Loucy (cell line): ENCODE measurements around the gene PFN3.
A peak's percentile ranks its signal among the peaks of the same experiment; 100 is the strongest.

Experiments
- H2AFZ ChIP-seq: fragments of 200-600 bp; sonication (generic); 2 replicates; pipeline ENCODE4 v1.6.0; 2016; ENCODE audit warnings: antibody characterized with exemption, mild to moderate bottlenecking, low read length, moderate library complexity
- H3F3A ChIP-seq: fragments of 200-600 bp; 2 replicates; pipeline ENCODE4 v1.6.0; 2016; ENCODE audit warnings: antibody characterized with exemption, low read depth, mild to moderate bottlenecking
- H3K27me3 ChIP-seq: fragments of 200-600 bp; sonication (generic); 2 replicates; pipeline ENCODE4 v1.6.1; 2014; ENCODE audit warnings: low read length, mild to moderate bottlenecking; ENCODE audit not compliant: insufficient read depth, poor library complexity, severe bottlenecking
- H3K36me3 ChIP-seq: fragments of 200-600 bp; sonication (generic); 2 replicates; pipeline ENCODE4 v1.6.1; 2016; ENCODE audit warnings: low read length; ENCODE audit not compliant: insufficient read depth
- H3K4me1 ChIP-seq: fragments of 200-600 bp; sonication (generic); 2 replicates; pipeline ENCODE4 v1.5.1; 2014; ENCODE audit warnings: low read length, mild to moderate bottlenecking; ENCODE audit not compliant: insufficient read depth, poor library complexity, severe bottlenecking
- H3K4me2 ChIP-seq: fragments of 200-600 bp; sonication (generic); 2 replicates; pipeline ENCODE4 v1.6.0; 2014; ENCODE audit warnings: antibody characterized with exemption, low read length, low read depth, mild to moderate bottlenecking; ENCODE audit not compliant: poor library complexity, severe bottlenecking
- H3K4me3 ChIP-seq: fragments of 200-600 bp; sonication (generic); 2 replicates; pipeline ENCODE4 v1.5.1; 2014; ENCODE audit warnings: low read length, mild to moderate bottlenecking, mixed read lengths; ENCODE audit not compliant: poor library complexity, severe bottlenecking
- H3K79me2 ChIP-seq: fragments of 200-600 bp; sonication (generic); 2 replicates; pipeline ENCODE4 v1.6.1; 2014; ENCODE audit warnings: low read length; ENCODE audit not compliant: insufficient read depth
- H3K9ac ChIP-seq: fragments of 200-600 bp; sonication (generic); 2 replicates; pipeline ENCODE4 v1.6.0; 2014; ENCODE audit warnings: mild to moderate bottlenecking, low read depth, low read length, moderate library complexity; ENCODE audit not compliant: poor library complexity, severe bottlenecking
- H3K9me2 ChIP-seq: fragments of 200-600 bp; sonication (generic); replicated peaks from 2 replicates; pipeline ENCODE4 v1.6.1; 2016; ENCODE audit warnings: low read depth, low read length, mixed read lengths
- H3K9me3 ChIP-seq: fragments of 200-600 bp; sonication (generic); 2 replicates; pipeline ENCODE4 v1.6.1; 2014; ENCODE audit warnings: mild to moderate bottlenecking, antibody characterized with exemption, low read length, low read depth; ENCODE audit not compliant: insufficient read depth
- H4K20me1 ChIP-seq: fragments of 200-600 bp; sonication (generic); 2 replicates; pipeline ENCODE4 v1.6.0; 2014; ENCODE audit warnings: antibody characterized with exemption, low read length, mild to moderate bottlenecking; ENCODE audit not compliant: insufficient read depth, poor library complexity, severe bottlenecking
- EZH2phosphoT487 ChIP-seq: fragments of 200-600 bp; IDR thresholded peaks from 2 replicates; pipeline ENCODE4 v1.6.1; 2018; ENCODE audit warnings: antibody characterized with exemption, mild to moderate bottlenecking, moderate library complexity, borderline replicate concordance
- TF ChIP-seq, protein P1 (sequence below): fragments of 200-600 bp; sonication (generic); conservative IDR thresholded peaks from 2 replicates; pipeline ENCODE4 v1.5.1; 2014; ENCODE audit warnings: mild to moderate bottlenecking, antibody characterized with exemption, low read length

Gene PFN3

DNA sequence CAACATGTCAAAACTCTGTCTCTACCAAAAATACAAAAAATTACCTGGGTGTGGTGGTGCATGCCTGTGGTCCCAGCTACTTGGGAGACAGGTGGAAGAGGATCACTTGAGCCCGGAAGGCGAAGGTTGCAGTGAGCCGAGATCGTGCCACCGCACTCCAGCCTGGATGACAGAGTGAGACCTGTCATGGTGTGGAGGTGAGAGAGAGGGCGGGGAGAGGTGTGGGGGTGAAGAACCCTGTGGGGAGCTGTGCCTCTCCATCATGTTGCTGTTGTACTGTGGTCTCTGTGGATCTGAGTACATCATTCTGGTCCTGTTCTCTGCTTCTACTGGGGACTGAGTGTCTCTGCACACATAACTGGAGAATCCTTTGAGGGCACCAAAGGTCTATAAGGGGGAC is 27.6 kb downstream of the PFN3 start:
- no peak overlapping the region for H3K9ac ChIP-seq
- H4K20me1 ChIP-seq = no peaks in the 10 kb centered on the region
- H3K9me2 ChIP-seq = no peaks in the 10 kb centered on the region
- H3K79me2 ChIP-seq = no peaks in the 10 kb centered on the region
- peak overlapping the region; percentile 48 for H3K4me3 ChIP-seq
- no peaks in the 10 kb centered on the region for H3K9me3 ChIP-seq
- H3K27me3 ChIP-seq = no peaks in the 10 kb centered on the region
- H3K4me2 ChIP-seq = peak overlapping the region; percentile 60
- peaks cover 22% of the 10 kb centered on the region for H3K4me1 ChIP-seq
- no peaks in the 10 kb centered on the region for H3F3A ChIP-seq
- H3K36me3 ChIP-seq = 0 out of 2 replicates have a peak, but pooled peaks cover 4% of the 10 kb centered on the region
- no peak overlapping the region for H2AFZ ChIP-seq
- TF ChIP-seq EZH2phosphoT487 = no peak
- TF ChIP-seq, protein P1, sequence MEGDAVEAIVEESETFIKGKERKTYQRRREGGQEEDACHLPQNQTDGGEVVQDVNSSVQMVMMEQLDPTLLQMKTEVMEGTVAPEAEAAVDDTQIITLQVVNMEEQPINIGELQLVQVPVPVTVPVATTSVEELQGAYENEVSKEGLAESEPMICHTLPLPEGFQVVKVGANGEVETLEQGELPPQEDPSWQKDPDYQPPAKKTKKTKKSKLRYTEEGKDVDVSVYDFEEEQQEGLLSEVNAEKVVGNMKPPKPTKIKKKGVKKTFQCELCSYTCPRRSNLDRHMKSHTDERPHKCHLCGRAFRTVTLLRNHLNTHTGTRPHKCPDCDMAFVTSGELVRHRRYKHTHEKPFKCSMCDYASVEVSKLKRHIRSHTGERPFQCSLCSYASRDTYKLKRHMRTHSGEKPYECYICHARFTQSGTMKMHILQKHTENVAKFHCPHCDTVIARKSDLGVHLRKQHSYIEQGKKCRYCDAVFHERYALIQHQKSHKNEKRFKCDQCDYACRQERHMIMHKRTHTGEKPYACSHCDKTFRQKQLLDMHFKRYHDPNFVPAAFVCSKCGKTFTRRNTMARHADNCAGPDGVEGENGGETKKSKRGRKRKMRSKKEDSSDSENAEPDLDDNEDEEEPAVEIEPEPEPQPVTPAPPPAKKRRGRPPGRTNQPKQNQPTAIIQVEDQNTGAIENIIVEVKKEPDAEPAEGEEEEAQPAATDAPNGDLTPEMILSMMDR = no peak

GRCh38 chr5:177372034-177372896 is 28.2 kb downstream of the PFN3 start:
- H3K4me3 ChIP-seq = peak overlapping the region; percentile 48
- TF ChIP-seq, protein P1 = no peak
- no peak for TF ChIP-seq EZH2phosphoT487
- H3K79me2 ChIP-seq = no peaks in the 10 kb centered on the region
- H2AFZ ChIP-seq = no peak overlapping the region
- peak overlapping the region; percentile 17 for H3K9ac ChIP-seq
- H3F3A ChIP-seq = no peaks in the 10 kb centered on the region
- H3K36me3 ChIP-seq = 0 out of 2 replicates have a peak, but pooled peaks cover 4% of the 10 kb centered on the region
- peaks cover 22% of the 10 kb centered on the region for H3K4me1 ChIP-seq
- H4K20me1 ChIP-seq = no peaks in the 10 kb centered on the region
- H3K9me3 ChIP-seq = no peaks in the 10 kb centered on the region
- H3K4me2 ChIP-seq = peak overlapping the region; percentile 60
- H3K9me2 ChIP-seq = no peaks in the 10 kb centered on the region
- no peaks in the 10 kb centered on the region for H3K27me3 ChIP-seq

DNA sequence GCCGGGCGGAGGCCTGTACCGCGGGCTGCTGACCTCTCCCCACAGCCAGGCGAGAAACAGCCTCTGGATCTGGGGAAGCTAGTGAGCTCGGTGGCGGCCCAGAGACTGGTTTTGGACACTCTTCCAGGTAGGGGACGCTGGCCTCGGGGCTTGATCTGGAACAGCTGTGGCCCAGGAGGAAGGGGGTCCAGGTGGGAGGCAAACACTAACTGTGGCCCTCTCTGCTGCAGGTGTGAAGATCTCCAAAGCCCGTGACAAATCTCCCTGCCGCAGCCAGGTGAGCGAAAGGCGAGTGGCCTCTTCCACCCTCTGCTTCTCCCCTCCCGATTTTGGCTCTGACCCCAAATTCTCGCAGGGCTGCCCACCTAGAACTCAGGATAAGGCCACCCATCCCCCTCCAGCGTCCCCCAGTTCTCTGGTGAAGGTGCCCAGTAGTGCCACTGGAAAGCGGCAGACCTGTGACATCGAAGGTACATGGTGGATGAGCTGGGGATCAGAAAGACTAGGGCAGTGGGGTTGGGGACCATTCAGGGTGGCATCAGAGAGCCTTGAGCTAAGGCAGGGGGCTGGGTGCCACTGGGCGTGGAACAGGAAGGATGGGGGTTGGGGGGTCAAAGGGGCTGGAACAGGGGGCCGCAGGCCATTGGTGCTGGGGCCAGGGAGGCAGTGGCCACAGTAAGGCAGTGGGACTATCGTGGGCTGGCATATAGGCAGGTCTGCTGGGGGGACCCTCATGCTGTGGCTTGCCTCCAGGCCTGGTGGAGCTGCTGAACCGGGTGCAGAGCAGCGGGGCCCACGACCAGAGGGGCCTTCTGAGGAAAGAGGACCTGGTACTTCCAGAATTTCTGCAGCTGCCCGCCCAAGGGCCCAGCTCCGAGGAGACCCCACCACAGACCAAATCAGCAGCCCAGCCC is 29.1 kb downstream of the PFN3 start:
- Histone ChIP-seq H3K4me3 (peak overlapping the region; percentile 48), H3K4me1 (peaks cover 22% of the 10 kb centered on the region), H3K36me3 (0 out of 2 replicates have a peak, but pooled peaks cover 4% of the 10 kb centered on the region), H3K79me2 (no peaks in the 10 kb centered on the region), H3K27me3 (no peaks in the 10 kb centered on the region), H2AFZ (no peak overlapping the region), H3F3A (no peaks in the 10 kb centered on the region), H4K20me1 (no peaks in the 10 kb centered on the region), H3K9ac (peak overlapping the region; percentile 17), H3K4me2 (peak overlapping the region; percentile 60), H3K9me3 (no peaks in the 10 kb centered on the region), H3K9me2 (no peaks in the 10 kb centered on the region)
- TF ChIP-seq, protein P1 = no peak
- no peak for TF ChIP-seq EZH2phosphoT487
